NT2/D1 (cell line): ENCODE results near the gene ATL1.

ENCODE experiments used
- SUZ12 ChIP-seq: IDR thresholded peaks from 2 replicates; pipeline ENCODE4 v1.6.1; 2011; ENCODE audit not compliant: insufficient read length, insufficient read depth; ENCODE audit errors: extremely low read depth
- YY1 ChIP-seq: IDR thresholded peaks from 2 replicates; pipeline ENCODE4 v1.6.1; 2011; ENCODE audit not compliant: insufficient read length, insufficient read depth

DNA sequence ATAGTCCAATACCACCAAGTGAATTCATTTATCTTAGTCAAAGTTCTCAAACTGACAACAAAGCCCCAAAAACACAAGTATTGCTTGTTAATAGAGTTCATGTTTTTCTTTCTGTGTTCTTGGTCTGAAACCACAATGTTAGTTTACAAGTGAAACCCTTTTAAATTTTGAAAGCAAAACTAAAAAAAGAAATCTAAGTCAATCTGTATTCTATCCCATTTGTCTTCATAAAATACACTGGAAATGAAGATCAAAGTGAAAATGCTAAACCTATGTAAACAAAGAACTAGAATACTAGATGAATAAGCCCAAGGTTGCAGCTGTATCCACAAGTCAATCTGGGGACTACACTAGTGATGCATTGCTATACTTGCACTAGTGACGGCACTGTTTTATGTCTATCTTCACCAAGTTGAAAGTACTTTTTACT, 38.0 kb upstream of the ATL1 start:
- TF ChIP-seq YY1 (no peak), SUZ12 (no peak)
